Activated T-cell treated with anti-CD3 and anti-CD28 coated beads, Interleukin-2, amount 50 U/mL, for 4 hours (primary cell): ENCODE results near the gene KRTAP10-5. TPM values are rescaled to one million over a fixed set of nuclear protein-coding genes. Genes with fewer than 3 reads are reported as not detected.
"Not testable (repeated sequence)": the region's sequence is repeated elsewhere in the genome, so short reads cannot be mapped to it uniquely, and the experiment has no call there.

Experiments used
- ATAC-seq, 2 donors: fragments of 200-7000 bp; cut with Tn5 transposase; one replicate each; pipeline ENCODE4 v1.10.0; 2021
- DNase-seq: peaks from one replicate; pipeline ENCODE4 v3.0.0-alpha.2; 2020
- H3K27me3 Mint-ChIP-seq: one replicate; pipeline ENCODE4 v1.8.0; 2021; ENCODE audit warnings: low read depth, mixed read lengths
- H3K36me3 Mint-ChIP-seq: one replicate; pipeline ENCODE4 v1.8.0; 2022; ENCODE audit warnings: mixed read lengths; ENCODE audit not compliant: insufficient read depth
- H3K4me1 Mint-ChIP-seq: one replicate; pipeline ENCODE4 v1.8.0; 2021; ENCODE audit warnings: low read depth, mixed read lengths
- H3K4me3 Mint-ChIP-seq: one replicate; pipeline ENCODE4 v1.8.0; 2021; ENCODE audit warnings: mild to moderate bottlenecking, moderate library complexity, mixed read lengths
- H3K9me3 Mint-ChIP-seq: one replicate; pipeline ENCODE4 v1.8.0; 2021; ENCODE audit warnings: mixed read lengths
- total RNA-seq, 3 donors: library from RNA; stranded (reverse); gene quantifications; one replicate each; pipeline ENCODE4 v1.2.1, GENCODE V29; 2021

KRTAP10-5 gene
- total RNA-seq, 3 donors from 2014 or later, result not detected

GRCh38 chr21:44601596-44602462 lies 21.4 kb upstream of the KRTAP10-5 start:
- Mint-ChIP-seq H3K9me3 (peaks cover 10% of the 10 kb centered on the region), H3K27me3 (peaks cover 6% of the 10 kb centered on the region), H3K4me1 (no peaks in the 10 kb centered on the region), H3K36me3 (peaks cover 1% of the 10 kb centered on the region), H3K4me3 (no peak overlapping the region)
- ATAC-seq (no peak), DNase-seq (no peak)

GRCh38 chr21:44601091-44601490 lies 20.7 kb upstream of the KRTAP10-5 start:
- not testable (repeated sequence) for ATAC-seq

GRCh38 chr21:44600118-44600978 lies 19.9 kb upstream of the KRTAP10-5 start, which contains the start of gene KRTAP10-7:
KRTAP10-7 (plus strand) TSS chr21:44600597; CDS start chr21:44600622, 25 bp downstream.
- H3K36me3 Mint-ChIP-seq, H3K9me3 Mint-ChIP-seq, H3K27me3 Mint-ChIP-seq, H3K4me3 Mint-ChIP-seq, H3K4me1 Mint-ChIP-seq, ATAC-seq, DNase-seq: not testable (repeated sequence)

More at GRCh38 chr21:44601091-44601490, 20.7 kb upstream of the KRTAP10-5 start:
- not testable (repeated sequence) for H3K4me1 Mint-ChIP-seq, H3K36me3 Mint-ChIP-seq, H3K4me3 Mint-ChIP-seq, H3K27me3 Mint-ChIP-seq, DNase-seq, H3K9me3 Mint-ChIP-seq

- peaks cover 6% of the 10 kb centered on the region for H3K27me3 Mint-ChIP-seq
- H3K9me3 Mint-ChIP-seq, result peaks cover 6% of the 10 kb centered on the region
- no peak for ATAC-seq
Measured at GRCh38 chr21:44599264-44600029, 19.0 kb upstream of the KRTAP10-5 start.

GRCh38 chr21:44598061-44598460 lies 17.7 kb upstream of the KRTAP10-5 start:
- H3K4me1 Mint-ChIP-seq, result peaks cover 2% of the 10 kb centered on the region
- DNase-seq, result no peak
- no peaks in the 10 kb centered on the region for H3K27me3 Mint-ChIP-seq
- no peak overlapping the region for H3K4me3 Mint-ChIP-seq
- H3K9me3 Mint-ChIP-seq, result peaks cover 6% of the 10 kb centered on the region
- ATAC-seq, result no peak
- H3K36me3 Mint-ChIP-seq, result peaks cover 1% of the 10 kb centered on the region

More at GRCh38 chr21:44599264-44600029, 19.0 kb upstream of the KRTAP10-5 start:
- Mint-ChIP-seq H3K4me1 (no peaks in the 10 kb centered on the region), H3K4me3 (no peak overlapping the region), H3K36me3 (peaks cover 1% of the 10 kb centered on the region)
- no peak for DNase-seq

GRCh38 chr21:44596068-44596725 lies 15.8 kb upstream of the KRTAP10-5 start:
- Mint-ChIP-seq H3K36me3 (peaks cover 1% of the 10 kb centered on the region), H3K4me1 (peaks cover 2% of the 10 kb centered on the region), H3K27me3 (peaks cover 3% of the 10 kb centered on the region), H3K9me3 (peaks cover 6% of the 10 kb centered on the region), H3K4me3 (no peak overlapping the region)
- ATAC-seq, result no peak
- DNase-seq, result no peak

GRCh38 chr21:44595524-44595923 lies 15.1 kb upstream of the KRTAP10-5 start:
- ATAC-seq (no peak), DNase-seq (no peak)
- peaks cover 6% of the 10 kb centered on the region for H3K9me3 Mint-ChIP-seq
- H3K4me1 Mint-ChIP-seq, result peaks cover 2% of the 10 kb centered on the region
- peaks cover 3% of the 10 kb centered on the region for H3K27me3 Mint-ChIP-seq
- peaks cover 1% of the 10 kb centered on the region for H3K36me3 Mint-ChIP-seq
- no peak overlapping the region for H3K4me3 Mint-ChIP-seq

GRCh38 chr21:44594406-44594916 lies 14.1 kb upstream of the KRTAP10-5 start:
- H3K9me3 Mint-ChIP-seq, result peaks cover 6% of the 10 kb centered on the region
- DNase-seq (no peak), ATAC-seq (no peak)
- H3K4me1 Mint-ChIP-seq, result peaks cover 2% of the 10 kb centered on the region
- peaks cover 1% of the 10 kb centered on the region for H3K36me3 Mint-ChIP-seq
- peaks cover 9% of the 10 kb centered on the region for H3K27me3 Mint-ChIP-seq
- no peak overlapping the region for H3K4me3 Mint-ChIP-seq

GRCh38 chr21:44593598-44594405 lies 13.4 kb upstream of the KRTAP10-5 start:
- Mint-ChIP-seq H3K9me3 (peaks cover 5% of the 10 kb centered on the region), H3K4me1 (peaks cover 2% of the 10 kb centered on the region), H3K36me3 (peaks cover 1% of the 10 kb centered on the region), H3K27me3 (peaks cover 9% of the 10 kb centered on the region), H3K4me3 (no peak overlapping the region)
- ATAC-seq (no peak), DNase-seq (no peak)

- Mint-ChIP-seq H3K27me3 (peaks cover 12% of the 10 kb centered on the region), H3K36me3 (no peaks in the 10 kb centered on the region), H3K9me3 (no peaks in the 10 kb centered on the region), H3K4me1 (peaks cover 2% of the 10 kb centered on the region), H3K4me3 (no peak within 1 kb of the TSS)
- ATAC-seq (no peak), DNase-seq (no peak)
Measured at GRCh38 chr21:44592446-44593311, 12.3 kb upstream of the KRTAP10-5 start, which contains the start of gene KRTAP10-6. KRTAP10-6 (minus strand) TSS chr21:44592505; CDS start chr21:44592484, 21 bp downstream.

- not testable (repeated sequence) for H3K36me3 Mint-ChIP-seq, H3K9me3 Mint-ChIP-seq, ATAC-seq, H3K4me1 Mint-ChIP-seq, H3K4me3 Mint-ChIP-seq, DNase-seq
- peaks cover 14% of the 10 kb centered on the region for H3K27me3 Mint-ChIP-seq
Measured at GRCh38 chr21:44591801-44592130, 11.4 kb upstream of the KRTAP10-5 start.
